GM12878 (cell line): Measurements from ENCODE around the gene ISOC2. TPM values are rescaled to one million over a fixed set of nuclear protein-coding genes. Genes with fewer than 3 reads are reported as not detected.

Experiments used
- CBX5 ChIP-seq: sonication (generic); IDR thresholded peaks from 2 replicates; pipeline ENCODE4 v1.6.1; 2016; ENCODE audit warnings: low read depth, moderate library complexity, mild to moderate bottlenecking, inconsistent platforms
- MYB ChIP-seq: fragments of 150-350 bp; IDR thresholded peaks from 2 replicates; pipeline ENCODE4 v1.6.1; 2014; ENCODE audit warnings: mild to moderate bottlenecking, low read depth, low read length, borderline replicate concordance
- NBN ChIP-seq: fragments of 450-650 bp; IDR thresholded peaks from 2 replicates; pipeline ENCODE4 v1.6.1; 2016
- NFIC ChIP-seq: IDR thresholded peaks from 2 replicates; pipeline ENCODE4 v1.6.1; 2012; ENCODE audit warnings: low read depth, mild to moderate bottlenecking, inconsistent platforms, low read length, moderate library complexity
- SIX5 ChIP-seq: IDR thresholded peaks from 2 replicates; pipeline ENCODE4 v1.6.1; 2011; ENCODE audit warnings: mild to moderate bottlenecking, low read depth, low read length, moderate library complexity; ENCODE audit not compliant: severe bottlenecking
- STAT3 ChIP-seq: IDR thresholded peaks from 2 replicates; pipeline ENCODE4 v1.6.1; 2011; ENCODE audit warnings: low read depth, low read length, improper control_type of control experiment
- TCF7 ChIP-seq: IDR thresholded peaks from 2 replicates; pipeline ENCODE4 v1.6.1; 2014; ENCODE audit warnings: antibody characterized with exemption, borderline replicate concordance
- ZNF24 ChIP-seq: fragments of 450-650 bp; IDR thresholded peaks from 2 replicates; pipeline ENCODE4 v1.6.1; 2017; ENCODE audit warnings: antibody characterized with exemption, mild to moderate bottlenecking
- polyA plus RNA-seq, 11 experiments: library from polyadenylated mRNA; depleted of rRNA in 4 of 11; unstranded in 6 of 11; stranded (reverse) in 5 of 11; fragments of >200 nt; fragmentation: Nextera tagmentation in 4 of 11; fragmentation: Illumina TruSeq in 1 of 11; extraction: Ambion mirVana in 4 of 11; extraction: Trizol in 1 of 11; gene quantifications; 1 replicate in 1 of 11; 2 replicates in 10 of 11; pipeline versions ENCODE4 v1.2.1 to v1.2.3, GENCODE V29; 2011 to 2016; ENCODE audit warnings: inconsistent platforms in 2 of 11, missing spikeins in 2 of 11, low read depth in 1 of 11
- total RNA-seq, 4 experiments: library from RNA; depleted of rRNA in 3 of 4; stranded (reverse); fragments of >200 nt in 3 of 4; fragmentation: Illumina TruSeq in 1 of 4; extraction: Trizol in 1 of 4; gene quantifications; 2 replicates each; pipeline versions ENCODE4 v1.2.1 to v1.2.3, GENCODE V29; 2013 to 2021
- TF ChIP-seq, protein P1 (sequence below): fragments of 450-650 bp; formaldehyde crosslinking; IDR thresholded peaks from 2 replicates; pipeline ENCODE4 v1.4.0; 2022; ENCODE audit warnings: mild to moderate bottlenecking, moderate library complexity
- TF ChIP-seq, protein P2 (sequence below): fragments of 450-650 bp; IDR thresholded peaks from 2 replicates; pipeline ENCODE4 v1.6.1; 2016; ENCODE audit warnings: mild to moderate bottlenecking, moderate library complexity, borderline replicate concordance
- TF ChIP-seq, protein P3 (sequence below): fragments of 450-650 bp; IDR thresholded peaks from 2 replicates; pipeline ENCODE4 v1.6.1; 2014; ENCODE audit warnings: mild to moderate bottlenecking

ISOC2 gene
- total and polyA plus RNA-seq, 10 of the 15 experiments (the other 5 are each of a cell fraction or from before 2014, with no cell fraction given): 0.72 to 238 (median 56.9) TPM

DNA sequence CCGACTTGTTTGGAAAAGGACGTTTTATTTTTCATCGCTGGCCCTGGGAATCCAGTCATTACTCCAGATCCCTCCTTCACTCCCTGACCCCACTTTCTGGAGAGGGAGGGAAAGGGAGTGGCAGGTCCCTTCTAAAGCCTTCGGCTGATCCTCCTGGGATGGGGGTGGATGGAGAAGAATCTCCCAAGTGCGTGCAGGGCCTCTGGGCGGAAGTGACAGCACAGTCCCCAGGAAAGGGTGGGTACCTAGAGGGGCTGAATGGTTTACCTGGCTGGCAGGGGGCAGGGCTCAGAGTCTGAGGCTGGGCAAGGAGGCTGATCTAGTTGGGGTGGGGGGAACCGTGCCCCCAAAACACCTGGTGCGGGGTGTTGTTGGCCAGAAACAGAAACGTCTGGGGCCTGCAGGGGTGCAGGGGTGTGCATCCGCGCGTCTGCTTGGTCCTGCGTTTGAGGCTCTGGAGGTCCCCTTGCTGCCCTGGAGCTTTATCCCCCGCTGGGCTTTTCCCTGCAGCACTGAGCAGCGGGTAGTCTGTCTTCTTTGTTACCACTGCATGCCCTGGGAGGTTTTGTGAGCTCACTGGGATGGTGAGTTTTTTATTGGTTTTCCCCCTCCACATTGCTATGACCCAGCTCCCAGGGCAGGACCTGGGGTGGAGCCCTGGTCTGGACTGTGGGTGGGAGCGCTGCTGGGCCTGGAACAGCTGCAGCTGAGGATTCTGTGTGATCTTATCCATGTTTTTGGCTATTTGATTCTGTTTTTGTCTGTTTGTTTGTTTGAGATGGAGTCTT, 12.0 kb upstream of the ISOC2 start (continued):
- TF ChIP-seq, protein P1, sequence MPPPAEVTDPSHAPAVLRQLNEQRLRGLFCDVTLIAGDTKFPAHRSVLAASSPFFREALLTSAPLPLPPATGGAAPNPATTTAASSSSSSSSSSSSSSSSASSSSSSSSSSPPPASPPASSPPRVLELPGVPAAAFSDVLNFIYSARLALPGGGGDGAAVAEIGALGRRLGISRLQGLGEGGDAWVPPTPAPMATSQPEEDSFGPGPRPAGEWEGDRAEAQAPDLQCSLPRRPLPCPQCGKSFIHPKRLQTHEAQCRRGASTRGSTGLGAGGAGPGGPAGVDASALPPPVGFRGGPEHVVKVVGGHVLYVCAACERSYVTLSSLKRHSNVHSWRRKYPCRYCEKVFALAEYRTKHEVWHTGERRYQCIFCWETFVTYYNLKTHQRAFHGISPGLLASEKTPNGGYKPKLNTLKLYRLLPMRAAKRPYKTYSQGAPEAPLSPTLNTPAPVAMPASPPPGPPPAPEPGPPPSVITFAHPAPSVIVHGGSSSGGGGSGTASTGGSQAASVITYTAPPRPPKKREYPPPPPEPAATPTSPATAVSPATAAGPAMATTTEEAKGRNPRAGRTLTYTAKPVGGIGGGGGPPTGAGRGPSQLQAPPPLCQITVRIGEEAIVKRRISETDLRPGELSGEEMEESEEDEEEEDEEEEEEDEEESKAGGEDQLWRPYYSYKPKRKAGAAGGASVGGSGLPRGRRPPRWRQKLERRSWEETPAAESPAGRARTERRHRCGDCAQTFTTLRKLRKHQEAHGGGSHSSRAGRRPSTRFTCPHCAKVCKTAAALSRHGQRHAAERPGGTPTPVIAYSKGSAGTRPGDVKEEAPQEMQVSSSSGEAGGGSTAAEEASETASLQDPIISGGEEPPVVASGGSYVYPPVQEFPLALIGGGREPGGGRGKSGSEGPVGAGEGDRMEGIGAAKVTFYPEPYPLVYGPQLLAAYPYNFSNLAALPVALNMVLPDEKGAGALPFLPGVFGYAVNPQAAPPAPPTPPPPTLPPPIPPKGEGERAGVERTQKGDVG (CRISPR knock-in tag): no peak
- TF ChIP-seq MYB: no peak
- TF ChIP-seq CBX5: no peak
- no peak for TF ChIP-seq STAT3
- TF ChIP-seq SIX5: no peak
- no peak for TF ChIP-seq ZNF24
- TF ChIP-seq, protein P2, sequence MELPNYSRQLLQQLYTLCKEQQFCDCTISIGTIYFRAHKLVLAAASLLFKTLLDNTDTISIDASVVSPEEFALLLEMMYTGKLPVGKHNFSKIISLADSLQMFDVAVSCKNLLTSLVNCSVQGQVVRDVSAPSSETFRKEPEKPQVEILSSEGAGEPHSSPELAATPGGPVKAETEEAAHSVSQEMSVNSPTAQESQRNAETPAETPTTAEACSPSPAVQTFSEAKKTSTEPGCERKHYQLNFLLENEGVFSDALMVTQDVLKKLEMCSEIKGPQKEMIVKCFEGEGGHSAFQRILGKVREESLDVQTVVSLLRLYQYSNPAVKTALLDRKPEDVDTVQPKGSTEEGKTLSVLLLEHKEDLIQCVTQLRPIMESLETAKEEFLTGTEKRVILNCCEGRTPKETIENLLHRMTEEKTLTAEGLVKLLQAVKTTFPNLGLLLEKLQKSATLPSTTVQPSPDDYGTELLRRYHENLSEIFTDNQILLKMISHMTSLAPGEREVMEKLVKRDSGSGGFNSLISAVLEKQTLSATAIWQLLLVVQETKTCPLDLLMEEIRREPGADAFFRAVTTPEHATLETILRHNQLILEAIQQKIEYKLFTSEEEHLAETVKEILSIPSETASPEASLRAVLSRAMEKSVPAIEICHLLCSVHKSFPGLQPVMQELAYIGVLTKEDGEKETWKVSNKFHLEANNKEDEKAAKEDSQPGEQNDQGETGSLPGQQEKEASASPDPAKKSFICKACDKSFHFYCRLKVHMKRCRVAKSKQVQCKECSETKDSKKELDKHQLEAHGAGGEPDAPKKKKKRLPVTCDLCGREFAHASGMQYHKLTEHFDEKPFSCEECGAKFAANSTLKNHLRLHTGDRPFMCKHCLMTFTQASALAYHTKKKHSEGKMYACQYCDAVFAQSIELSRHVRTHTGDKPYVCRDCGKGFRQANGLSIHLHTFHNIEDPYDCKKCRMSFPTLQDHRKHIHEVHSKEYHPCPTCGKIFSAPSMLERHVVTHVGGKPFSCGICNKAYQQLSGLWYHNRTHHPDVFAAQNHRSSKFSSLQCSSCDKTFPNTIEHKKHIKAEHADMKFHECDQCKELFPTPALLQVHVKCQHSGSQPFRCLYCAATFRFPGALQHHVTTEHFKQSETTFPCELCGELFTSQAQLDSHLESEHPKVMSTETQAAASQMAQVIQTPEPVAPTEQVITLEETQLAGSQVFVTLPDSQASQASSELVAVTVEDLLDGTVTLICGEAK: no peak
- TF ChIP-seq TCF7: no peak
- TF ChIP-seq, protein P3, sequence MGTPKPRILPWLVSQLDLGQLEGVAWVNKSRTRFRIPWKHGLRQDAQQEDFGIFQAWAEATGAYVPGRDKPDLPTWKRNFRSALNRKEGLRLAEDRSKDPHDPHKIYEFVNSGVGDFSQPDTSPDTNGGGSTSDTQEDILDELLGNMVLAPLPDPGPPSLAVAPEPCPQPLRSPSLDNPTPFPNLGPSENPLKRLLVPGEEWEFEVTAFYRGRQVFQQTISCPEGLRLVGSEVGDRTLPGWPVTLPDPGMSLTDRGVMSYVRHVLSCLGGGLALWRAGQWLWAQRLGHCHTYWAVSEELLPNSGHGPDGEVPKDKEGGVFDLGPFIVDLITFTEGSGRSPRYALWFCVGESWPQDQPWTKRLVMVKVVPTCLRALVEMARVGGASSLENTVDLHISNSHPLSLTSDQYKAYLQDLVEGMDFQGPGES: no peak
- no peak for TF ChIP-seq NBN
- TF ChIP-seq NFIC: no peak
- TF ChIP-seq, all 136 proteins: peak for 0
